GM18517 (cell line): Measurements from ENCODE around the gene OCIAD1.
"Not testable (repeated sequence)": the region's sequence is repeated elsewhere in the genome, so short reads cannot be mapped to it uniquely, and the experiment has no call there.

Experiments used
- ATAC-seq: cut with Tn5 transposase; IDR thresholded peaks from one replicate; pipeline ENCODE4 v1.9.1; 2021; ENCODE audit warnings: mild to moderate bottlenecking, moderate library complexity; ENCODE audit not compliant: unreplicated experiment

The OCIAD1 gene

DNA sequence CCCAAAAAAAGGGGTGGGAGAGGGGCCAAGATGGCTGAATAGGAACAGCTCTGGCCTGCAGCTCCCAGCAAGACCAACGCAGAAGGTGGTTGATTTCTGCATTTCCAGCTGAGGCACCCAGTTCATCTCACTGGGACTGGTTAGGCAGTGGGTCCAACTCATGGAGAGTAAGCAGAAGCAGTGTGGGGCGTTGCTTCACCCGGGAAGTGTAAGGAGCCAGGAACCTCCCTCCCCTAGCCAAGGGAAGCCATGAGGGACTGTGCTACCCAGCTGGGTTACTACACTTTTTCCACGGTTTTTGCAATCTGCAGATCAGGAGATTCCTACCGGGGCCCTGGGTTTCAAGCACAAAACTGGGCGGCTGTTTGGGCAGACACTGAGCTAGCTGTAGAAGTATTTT is 13.9 kb upstream of the OCIAD1 start:
- ATAC-seq = no peak

DNA sequence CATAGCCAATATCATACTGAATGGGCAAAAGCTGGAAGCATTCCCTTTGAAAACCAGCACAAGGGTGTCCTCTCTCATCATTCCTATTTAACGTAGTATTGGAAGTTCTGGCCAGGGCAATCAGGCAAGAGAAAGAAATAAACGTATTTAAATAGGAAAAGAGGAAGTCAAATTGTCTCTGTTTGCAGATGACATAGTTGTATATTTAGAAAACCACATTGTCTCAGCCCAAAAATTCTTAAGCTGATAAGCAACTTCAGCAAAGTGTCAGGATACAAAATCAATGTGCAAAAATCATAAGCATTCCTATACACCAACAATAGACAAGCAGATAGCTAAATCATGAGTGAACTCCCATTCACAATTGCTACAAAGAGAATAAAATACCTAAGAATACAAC is 9.5 kb upstream of the OCIAD1 start:
- ATAC-seq = not testable (repeated sequence)

DNA sequence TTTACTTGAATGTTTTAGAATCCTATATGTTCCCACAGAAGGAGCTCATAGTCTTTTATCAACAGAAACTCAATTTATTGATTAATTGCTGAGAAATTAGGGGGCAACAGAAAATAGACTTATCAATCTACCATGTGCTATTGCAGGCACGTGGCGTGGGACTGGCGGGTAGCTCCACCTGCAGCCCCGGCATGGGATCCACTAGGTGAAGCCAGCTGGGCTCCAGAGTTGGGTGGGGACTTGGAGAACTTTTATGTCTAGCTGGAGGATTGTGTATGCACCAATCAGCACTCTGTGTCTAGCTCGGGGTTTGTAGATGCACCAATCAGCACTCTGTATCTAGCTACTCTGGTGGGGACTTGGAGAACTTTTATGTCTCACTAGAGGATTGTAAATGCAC is 3.3 kb upstream of the OCIAD1 start:
- ATAC-seq = no peak

DNA sequence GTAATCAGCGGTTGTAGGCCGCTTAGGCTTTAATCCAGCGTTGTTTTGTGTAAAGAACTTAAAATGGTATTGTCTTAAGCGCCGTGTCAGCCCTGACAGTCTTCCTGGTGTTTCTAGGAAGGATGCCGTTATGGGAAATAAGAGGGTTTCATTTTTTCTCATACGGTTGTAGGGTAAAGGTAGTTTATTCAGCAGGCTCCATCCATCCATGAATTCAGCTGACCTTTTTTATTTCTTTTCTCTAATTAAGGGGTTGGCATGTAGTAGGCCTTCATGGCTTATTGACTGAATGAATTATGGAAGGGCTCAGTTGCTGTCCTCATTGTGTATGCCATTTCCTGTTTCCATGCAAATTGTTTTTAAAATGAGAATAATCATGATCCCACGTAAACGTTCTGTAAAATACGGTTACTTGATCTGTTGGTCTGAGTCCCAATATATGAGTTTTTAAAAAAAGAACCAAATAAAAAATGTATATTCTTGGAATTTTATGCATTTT is 693 bp downstream of the OCIAD1 start:
- peak; percentile 1 for ATAC-seq

DNA sequence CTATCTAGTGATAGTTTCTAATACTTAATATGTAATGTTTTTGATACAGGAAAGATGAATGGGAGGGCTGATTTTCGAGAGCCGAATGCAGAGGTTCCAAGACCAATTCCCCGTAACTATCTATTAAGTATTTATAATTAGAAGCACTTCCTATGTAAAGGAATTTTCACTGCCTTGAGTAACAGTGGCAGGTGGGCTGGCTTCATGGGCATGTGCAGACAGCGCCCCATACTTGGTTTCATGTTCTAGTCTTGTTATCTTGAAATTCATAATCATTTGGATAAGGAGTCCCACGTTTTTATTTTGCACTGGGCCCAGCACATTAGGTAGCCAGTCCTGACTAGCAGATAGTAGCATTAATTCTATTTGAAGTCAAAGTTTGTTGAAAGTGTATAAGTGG is 1.7 kb downstream of the OCIAD1 start:
- ATAC-seq = no peak

DNA sequence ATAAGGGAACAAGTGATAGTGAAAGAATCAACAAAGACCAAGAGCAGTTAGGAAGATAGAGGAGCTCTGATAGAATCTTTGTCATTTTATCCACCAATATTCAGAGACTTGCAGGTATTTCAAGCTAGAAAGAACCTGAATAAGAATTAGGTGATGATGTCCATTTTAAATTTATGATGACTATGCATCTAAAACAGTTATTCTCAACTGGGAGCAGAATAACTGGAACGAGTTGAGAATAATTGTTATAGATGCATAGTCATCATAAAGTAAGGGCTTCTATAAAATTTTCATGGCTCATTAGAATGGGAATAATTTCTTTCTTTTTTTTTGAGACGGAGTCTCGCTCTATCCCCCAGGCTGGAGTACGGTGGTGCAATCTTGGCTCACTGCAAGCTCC is 5.8 kb downstream of the OCIAD1 start:
- ATAC-seq = no peak

DNA sequence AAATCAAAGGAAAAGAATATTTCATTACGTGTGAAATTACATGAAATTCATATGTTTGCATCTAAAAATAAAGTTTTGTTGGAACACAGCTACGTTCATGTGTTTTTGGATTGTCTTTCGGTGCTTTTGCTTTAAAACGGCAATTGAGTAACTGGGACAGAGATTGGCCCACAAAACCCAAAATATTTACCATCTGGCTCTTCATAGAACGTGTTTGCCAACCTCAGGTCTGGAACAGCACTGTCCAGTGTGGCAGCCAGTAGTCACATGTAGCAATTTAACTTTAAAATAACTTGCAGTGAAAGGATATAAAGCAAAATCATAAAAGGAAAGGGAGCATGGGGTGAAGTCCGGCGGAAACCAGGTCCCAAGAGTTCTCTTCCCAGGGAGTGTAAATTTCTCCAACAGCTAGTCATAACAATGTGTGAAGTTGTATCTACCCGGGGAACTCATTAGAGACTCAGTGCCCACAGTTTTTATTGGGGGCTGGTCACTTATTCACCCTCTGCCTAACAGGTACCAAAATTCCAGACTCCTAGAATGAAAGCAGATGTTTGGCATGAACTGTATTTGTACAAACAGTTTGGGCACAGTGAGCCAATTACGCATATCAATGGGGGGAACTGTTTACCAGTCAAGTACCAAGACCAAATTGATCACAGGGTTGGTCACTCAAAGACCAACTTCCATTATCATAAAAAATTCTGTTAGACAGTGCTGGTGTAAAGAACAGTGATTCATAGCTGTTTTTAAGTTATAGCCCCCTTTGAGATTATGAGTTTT is 10.3 kb downstream of the OCIAD1 start:
- ATAC-seq = no peak

DNA sequence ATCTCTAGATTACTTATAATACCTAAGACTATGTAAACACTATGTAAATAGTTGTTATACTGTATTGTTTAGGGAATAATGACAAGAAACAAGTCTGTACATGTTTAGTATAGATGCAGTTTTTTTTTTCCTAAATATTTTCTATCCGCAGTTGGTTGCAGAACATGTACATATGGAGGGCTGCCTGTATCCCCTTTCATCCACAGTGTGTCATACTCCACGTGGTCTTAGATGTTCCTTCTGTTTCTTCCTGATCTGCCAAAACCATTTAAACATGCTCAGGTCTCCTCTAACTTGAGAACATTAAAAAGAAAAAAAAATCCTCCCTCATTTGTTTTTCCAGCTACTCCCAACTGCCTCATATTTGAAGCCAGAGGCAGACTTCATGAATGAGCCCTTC is 14.0 kb downstream of the OCIAD1 start:
- no peak for ATAC-seq

DNA sequence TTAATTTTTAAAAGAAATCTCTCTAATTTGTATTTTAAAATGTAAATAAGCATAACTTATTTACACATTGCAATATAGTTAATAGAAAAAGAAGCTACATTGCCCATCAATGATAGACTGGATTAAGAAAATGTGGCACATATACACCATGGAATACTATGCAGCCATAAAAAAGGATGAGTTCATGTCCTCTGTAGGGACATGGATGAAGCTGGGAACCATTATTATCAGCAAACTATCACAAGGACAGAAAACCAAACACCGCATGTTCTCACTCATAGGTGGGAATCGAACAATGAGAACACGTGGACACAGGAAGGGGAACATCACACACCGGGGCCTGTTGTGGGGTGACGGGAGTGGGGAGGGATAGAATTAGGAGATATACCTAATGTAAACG is 17.9 kb downstream of the OCIAD1 start:
- not testable (repeated sequence) for ATAC-seq

DNA sequence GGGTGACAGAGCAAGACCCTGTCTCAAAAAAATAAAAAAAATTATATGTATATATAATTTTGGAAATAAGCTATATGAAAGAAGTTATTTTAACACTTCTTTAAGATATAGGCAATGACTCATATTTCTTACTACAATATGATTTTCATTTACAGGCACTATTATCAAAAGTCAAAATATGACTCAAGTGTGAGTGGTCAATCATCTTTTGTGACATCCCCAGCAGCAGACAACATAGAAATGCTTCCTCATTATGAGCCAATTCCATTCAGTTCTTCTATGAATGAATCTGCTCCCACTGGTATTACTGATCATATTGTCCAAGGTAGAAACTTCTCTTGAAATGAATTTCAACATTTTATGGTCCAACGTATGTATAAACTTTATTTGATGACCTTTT is 20.8 kb downstream of the OCIAD1 start:
- ATAC-seq = no peak

DNA sequence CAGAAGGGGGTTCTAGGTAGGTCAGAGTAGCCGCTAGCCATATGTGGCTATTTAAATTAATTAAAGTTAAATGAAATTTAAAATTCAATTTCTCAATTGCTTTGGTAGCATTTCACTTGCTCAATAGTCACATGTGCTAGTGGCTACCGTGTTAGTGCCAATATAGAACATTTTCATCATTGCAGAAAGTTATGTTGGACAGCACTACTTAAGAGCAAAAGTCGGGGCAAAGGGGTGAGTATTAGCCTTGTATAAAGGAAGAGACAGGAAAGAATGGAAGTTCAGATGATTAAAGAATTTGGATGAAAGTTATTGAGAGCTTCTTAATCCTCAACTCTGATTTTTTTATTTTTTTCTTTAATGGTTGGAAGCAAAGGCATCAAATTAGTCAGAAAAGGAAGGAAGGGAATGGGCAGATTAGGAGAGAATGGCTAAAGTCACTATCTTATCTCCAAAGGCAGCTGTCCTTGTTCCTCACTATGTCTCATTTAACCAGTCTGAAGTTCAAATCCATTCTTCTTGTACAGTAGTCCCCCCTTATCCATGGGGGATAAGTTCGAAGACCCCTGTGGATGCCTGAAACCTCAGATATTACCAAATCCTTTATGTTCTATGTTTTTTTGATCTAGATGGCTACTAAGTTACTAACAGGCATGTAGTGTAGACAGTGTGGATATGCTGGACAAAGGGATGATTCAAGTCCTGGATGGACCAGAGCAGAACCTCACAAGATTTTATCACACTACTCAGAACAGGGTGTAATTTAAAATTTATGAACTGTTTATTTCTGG is 22.9 kb downstream of the OCIAD1 start:
- no peak for ATAC-seq

DNA sequence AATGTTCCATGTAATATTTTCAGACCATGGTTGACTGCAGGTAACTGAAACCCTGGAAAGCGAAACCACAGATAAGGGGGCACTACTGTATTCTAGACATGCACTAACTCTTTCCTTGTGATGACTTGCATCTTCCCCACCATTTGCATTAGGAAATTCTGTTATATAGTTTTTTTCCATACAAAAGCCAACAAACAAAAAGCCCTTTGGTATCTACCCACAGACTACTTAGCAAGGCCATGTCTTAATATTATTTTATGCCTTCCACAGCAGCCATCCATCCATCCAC is 23.5 kb downstream of the OCIAD1 start:
- ATAC-seq = no peak

DNA sequence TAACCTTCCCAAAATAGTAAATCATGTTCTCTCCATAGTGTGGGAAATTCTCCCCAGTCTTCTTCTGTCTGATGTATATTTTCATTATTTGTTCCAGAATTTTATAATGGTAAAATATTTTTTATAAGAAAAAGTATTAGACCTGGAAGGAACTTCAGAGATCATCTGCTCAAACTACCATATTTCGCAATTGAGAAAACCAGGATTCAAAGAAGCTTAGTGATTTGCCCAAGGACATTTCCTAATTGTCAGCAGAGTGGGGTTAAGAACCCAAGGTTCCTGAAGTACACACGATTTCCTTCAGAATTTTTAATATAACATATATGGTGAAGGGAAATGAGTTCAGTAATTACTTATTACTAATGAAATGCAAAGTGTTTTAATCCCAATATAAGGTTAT is 24.1 kb downstream of the OCIAD1 start:
- no peak for ATAC-seq

DNA sequence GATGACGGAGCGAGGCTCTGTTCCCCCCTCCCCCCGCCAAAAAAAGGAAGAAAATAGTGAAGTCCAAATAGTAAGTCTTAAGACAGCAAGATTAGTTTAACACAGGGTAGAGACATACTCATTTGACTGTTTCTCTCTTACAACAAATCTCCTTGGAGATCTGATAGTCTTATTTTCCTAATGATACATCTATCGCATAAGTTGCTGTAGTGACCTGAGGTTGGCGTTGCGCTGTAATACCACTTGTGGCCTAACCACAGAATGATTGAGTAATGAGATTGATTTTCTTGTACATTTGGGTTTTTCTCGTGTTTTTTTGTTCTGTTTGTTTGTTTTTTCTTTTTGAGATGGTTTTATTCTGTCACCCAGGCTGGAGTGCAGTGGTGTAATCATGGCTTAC is 27.2 kb downstream of the OCIAD1 start:
- no peak for ATAC-seq

DNA sequence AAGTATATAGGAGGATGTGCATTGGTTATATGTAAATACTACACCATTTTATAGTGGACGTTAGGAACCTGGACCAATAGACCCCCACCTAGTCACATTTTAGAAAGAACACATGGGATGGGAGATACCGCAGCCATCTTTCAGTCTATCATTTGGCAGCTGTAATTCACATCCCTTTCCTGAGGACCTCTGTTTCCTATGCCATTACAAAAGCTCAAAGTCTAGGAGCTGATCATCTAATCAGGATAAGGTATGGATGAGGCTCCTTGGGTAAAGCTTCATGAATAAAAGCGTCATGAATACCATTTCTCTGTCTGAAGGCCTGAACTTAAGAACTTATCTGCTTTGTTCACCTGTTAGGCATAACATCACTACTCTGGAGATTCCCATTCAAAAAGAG is 31.1 kb downstream of the OCIAD1 start:
- no peak for ATAC-seq

DNA sequence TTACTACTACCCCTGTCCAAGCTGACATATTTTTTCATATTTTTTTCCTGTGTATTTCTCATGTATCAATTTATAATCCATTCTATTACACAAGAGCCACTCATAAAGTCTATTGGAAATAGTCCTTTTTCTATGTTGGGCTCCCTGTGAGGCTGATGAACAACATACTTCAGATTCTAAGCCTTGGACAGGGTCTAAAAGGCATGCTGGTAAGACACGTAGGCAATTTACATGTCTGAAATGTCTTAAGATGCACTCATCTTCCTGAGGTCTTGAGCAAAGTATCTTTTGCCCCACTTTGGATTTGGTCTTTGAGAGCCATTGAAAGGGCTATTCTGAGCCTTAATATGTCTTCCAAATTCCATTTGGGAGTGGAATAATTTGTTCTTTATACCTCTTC is 31.8 kb downstream of the OCIAD1 start:
- no peak for ATAC-seq

DNA sequence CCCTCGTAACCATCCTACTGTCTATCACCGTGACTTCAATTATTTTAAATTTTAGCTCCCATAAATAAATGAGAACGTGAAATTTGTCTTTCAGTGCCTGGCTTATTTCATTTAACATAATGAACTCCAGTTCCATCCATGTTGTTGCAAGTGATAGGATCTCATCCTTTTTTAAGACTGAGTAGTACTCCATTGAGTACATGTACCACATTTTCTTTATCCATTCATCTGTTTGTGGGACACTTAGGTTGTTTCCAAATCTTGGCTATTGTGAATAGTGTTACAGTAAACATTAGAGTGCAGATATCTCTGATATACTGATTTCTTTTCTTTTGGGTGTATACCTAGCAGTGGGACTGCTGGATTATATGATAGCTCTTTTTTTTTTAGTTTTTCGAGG is 32.8 kb downstream of the OCIAD1 start:
- ATAC-seq = no peak

DNA sequence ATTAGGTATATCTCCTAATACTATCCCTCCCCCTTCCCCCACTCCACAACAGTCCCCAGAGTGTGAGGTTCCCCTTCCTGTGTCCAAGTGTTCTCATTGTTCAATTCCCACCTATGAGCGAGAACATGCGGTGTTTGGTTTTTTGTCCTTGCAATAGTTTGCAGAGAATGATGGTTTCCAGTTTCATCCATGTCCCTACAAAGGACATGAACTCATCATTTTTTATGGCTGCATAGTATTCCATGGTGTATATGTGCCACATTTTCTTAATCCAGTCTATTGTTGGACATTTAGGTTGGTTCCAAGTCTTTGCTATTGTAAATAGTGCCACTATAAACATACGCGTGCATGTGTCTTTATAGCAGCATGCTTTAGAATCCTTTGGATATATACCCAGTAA is 33.8 kb downstream of the OCIAD1 start:
- not testable (repeated sequence) for ATAC-seq

DNA sequence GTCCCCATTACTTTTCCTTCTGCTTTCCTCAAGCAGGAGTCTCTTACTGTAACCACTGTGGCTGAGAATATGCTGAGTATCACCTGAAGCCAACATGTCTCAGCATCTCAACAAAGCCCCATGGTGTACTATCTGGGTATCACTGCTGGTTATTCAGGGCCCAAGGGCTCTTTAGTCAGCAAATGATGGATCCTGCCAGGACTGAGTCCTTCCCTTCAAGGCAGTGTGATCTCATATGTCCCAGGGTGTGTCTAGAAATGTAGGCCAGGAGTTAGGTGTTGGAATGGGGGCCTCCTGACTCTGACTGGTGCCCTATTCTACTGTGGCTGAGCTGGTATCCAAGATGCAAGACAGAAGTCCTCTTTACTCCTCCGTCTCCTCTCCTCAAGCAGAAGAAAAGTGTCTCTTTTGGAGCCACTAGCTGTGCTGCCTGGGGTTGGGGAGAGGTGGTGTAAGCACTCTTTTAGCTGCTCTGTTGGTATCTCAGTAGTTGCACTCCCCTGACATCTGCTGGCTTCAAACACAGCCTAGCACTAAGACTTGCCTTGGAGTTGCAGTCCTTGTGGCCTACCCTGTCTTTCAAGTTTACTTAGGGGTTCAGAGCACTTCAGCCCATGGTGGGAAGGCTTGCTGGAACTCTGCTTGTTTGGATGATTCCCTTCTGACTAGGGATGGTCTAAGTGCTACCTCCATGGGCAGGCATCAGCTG is 47.1 kb downstream of the OCIAD1 start:
- no peak for ATAC-seq

DNA sequence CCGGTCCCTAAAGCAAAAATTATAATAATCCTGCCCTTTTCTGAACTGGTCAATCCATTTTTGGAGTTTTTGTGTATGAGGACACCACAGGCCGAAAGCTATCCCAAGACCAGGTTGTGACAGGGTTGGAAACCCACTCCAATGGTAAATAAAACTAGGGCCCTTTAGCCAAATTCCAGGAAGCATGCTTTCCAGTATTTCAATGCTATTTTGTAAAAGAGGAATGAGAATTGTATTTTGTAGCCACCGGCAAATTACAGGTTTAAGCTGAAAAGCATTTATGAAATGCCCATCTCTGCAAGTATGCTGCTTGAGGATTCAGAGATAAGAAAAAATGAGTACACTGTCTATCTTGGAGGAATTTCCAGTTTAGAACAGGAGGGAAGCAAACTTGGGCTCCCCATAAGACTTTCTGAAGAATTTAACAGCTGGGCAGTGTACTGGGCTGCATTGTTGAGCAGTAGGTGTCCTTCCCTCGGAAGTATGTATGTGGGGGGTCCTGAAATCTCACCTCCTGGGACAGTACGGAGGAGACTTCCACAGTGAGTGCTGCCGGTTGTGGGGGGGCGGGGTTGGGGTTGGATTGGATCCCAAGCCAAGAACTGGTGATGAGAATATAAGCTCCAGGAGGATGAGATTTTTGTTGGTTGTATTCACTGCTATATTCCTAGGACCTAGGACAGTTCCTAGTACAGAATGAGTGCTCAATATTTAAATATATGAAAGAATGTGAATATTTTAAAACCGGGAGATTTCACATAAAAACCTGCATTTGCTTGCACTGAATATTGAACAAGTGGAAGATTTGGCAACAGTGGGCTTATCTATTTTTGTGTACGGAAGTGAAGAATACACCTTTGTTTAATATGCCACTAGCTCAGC is 48.9 kb downstream of the OCIAD1 start:
- no peak for ATAC-seq

DNA sequence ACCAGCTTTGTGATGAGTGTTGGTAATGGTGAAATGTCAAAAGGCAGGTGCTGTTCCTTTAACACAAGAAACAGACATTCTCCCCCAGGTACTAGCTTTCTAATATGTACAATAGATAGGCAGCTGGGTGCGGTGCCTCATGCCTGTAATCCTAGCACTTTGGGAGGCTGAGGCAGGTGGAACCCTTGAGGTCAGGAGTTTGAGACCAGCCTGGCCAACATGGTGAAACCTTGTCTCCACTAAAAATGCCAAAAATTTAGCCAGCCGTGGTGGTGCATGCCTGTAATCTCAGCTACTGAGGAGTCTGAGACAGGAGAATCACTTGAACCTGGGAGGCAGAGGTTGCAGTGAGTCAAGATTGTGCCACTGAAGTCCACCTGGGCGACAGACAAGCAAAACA is 50.8 kb downstream of the OCIAD1 start:
- ATAC-seq = not testable (repeated sequence)
